SIG-M5 treated with dmso at 0.1 percent for 504 hours (cell line): ENCODE measurements around the gene GIT2.
"Not testable (repeated sequence)": the region's sequence is repeated elsewhere in the genome, so short reads cannot be mapped to it uniquely, and the experiment has no call there.

Experiments
- DNase-seq: peaks from one replicate; lab custom pipeline; 2025; ENCODE audit not compliant: unreplicated experiment; lab: John Stamatoyannopoulos, UW

Gene GIT2

GRCh38 chr12:110005319-110005973 is 9.3 kb upstream of the GIT2 start:
- DNase-seq: no peak

DNA sequence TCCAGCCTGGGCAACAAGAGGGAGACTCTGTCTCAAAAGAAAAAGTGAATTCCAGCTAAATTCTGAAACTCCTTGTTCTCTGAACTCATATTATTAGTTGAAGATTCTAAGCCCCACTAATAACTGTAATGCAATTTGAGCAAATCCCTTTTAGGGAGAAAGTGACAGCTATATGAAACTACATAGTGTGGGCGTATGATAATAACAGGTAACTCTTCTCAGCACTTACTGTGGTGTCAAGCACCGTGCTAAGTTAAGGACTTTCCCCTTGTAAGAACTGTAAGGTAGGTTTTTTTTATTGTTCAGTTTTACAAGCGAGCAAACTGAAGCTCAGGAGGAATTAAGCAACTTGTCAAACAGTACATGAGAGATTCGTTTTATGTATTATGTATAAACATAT is 8.4 kb upstream of the GIT2 start:
- no peak for DNase-seq

- DNase-seq: no peak
Observed at GRCh38 chr12:110002676-110003515, 6.7 kb upstream of the GIT2 start.

GRCh38 chr12:110001596-110001995 is 5.4 kb upstream of the GIT2 start:
- DNase-seq: no peak

- peak; percentile 54 for DNase-seq
Observed at GRCh38 chr12:109999983-110000505, 3.9 kb upstream of the GIT2 start.

DNA sequence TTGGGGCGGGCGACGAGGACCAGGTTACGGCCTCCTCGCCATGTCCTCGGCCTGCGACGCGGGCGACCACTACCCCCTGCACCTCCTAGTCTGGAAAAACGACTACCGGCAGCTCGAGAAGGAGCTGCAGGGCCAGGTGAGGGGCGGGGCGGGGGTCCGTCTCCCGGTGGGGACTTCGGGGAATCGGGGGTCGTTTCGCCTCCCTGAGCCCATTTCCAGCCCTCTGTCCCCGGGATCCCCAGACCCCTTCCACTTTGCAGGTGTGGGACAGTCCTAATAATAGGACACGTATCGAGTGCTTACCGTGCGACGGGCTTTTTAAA is 3.4 kb upstream of the GIT2 start:
- DNase-seq: no peak

DNA sequence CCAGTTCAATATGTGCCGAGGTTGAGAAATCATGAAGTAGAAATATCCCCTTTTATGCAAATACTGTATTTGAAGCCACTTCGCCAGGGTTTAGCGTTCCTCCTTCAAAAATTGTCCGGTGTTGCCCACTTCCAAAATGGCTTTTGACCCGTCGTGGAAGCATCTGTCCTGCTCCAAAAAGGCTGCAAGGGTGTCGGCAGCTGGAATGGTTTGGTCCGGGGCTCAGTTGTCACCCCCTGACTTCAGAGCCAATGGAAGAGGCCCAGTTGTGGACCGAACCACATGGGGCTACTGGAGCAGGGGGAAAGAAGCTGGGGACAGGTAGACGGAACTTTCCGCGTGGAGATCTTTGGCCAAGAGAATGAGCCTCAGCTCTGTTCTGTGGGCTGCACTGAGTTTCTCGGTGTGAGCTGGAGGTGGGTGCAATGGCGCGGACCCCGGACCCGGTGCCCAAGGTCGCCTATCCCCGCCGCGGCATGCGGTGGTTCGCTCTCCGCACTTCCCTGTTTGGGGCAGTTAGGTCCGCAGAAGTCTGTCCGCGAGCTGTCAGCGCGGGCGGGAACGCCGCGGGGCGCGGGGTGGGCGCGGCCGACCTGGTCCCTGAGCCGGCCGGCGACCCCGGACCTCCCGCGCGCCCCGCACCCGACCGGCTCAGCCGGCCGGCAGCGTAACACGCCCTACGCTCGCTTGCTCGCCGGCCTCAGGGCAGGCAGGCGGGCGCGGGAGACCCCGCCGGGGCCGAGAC is 2.9 kb upstream of the GIT2 start, which contains the start of gene ANKRD13A:
Gene ANKRD13A, plus strand, starts transcription at position 527 of the 745 bp plus-strand sequence. CDS start 259 bp downstream, outside the sequence.
- peak; percentile 94 for DNase-seq

- no peak for DNase-seq
Observed at GRCh38 chr12:109998241-109998903, 2.2 kb upstream of the GIT2 start.

DNA sequence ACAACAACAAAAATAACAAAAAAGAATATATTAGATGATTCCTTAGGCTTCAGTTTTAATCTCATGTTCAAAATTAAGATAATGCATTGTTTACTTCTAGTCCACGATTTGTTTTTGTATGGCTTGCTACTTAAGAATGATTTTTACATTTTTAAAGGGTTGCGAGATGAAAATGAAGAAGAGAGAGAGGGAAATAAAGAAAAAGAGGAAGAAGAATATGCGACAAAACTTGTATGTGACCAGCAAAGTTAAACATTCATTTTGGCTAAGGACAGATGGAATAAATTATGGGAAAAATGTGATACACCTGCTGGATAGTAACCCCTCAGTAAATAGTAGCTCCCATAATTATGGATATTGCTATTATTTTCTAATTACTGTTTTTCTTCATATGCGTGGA is 1.2 kb upstream of the GIT2 start:
- peak; percentile 21 for DNase-seq

DNA sequence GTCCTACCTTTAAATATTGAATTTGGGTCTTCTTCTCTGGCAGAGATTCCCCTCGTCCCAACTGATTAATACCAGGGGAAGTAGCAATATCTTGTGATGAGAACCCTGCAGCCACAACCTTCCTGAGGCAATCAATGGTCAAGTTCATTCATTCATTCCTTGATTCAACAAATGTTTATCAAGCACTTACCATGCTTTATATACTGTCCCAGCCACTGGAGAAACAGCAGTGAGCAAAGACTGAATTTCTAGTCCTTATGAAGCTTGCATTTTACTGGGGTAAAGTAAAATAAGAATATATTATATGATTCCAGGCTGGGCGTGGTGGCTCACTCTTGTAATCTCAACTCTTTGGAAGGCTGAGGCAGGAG is 300 bp upstream of the GIT2 start:
- no peak for DNase-seq

DNA sequence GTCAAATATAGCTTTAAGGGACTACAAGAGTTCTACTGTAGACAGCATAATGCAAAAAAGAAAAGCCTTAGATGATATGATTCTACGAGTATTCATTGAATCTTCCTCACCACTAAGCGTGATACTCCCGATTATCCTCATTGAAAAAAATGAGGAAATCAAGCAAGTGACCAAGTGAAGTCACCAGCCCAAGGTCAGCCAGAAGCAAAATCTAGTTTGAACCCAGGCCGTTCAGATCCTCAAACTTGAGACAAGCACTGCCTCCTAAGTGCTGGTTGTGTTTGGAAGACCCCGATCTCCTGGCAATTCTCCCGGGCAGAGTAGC is 845 bp downstream of the GIT2 start:
- no peak for DNase-seq

- DNase-seq: peak; percentile 76
Observed at GRCh38 chr12:109994401-109995175, 1.6 kb downstream of the GIT2 start.

GRCh38 chr12:109993091-109993490 is 3.1 kb downstream of the GIT2 start:
- no peak for DNase-seq

DNA sequence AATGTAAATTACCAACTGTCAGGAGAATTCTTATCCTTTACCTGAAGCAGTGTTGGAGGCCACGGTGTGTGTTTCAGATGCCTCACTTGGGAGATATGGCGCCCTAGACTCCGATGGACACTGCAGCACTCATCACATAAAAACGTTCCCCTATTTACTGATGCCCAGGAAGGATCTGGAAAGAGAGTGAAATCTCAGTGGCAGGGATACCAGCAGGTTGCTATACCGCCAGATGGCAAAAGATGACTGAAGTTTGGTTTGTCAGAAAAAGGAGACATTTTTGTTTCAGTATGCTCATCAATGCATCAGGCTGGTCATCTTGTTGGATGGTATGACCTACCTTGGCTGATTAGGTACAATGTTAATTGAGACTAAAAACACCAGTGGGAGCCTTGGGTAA is 4.6 kb downstream of the GIT2 start:
- DNase-seq: no peak

GRCh38 chr12:109989380-109989779 is 6.8 kb downstream of the GIT2 start:
- no peak for DNase-seq

DNA sequence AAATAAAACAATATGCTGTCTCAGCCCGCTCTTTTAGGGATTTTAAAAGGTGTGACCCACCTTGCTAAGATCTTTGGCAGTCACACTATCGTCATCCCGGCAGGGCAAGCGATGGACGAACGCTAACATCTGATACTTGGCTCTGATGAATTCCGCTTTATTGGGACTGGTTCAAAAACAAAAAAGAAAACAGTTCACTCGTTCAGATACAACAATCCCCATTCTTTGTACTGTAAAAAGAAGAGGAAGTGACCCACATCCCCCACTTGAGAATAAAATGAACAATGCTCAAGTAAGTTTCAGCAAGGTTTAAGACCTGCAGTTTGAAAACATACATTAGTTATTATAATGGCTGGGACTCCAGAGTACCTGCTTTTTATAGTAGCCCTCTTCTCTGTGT is 7.3 kb downstream of the GIT2 start:
- no peak for DNase-seq

GRCh38 chr12:109988274-109988673 is 7.9 kb downstream of the GIT2 start:
- DNase-seq: no peak

GRCh38 chr12:109987615-109988014 is 8.6 kb downstream of the GIT2 start:
- no peak for DNase-seq

GRCh38 chr12:109986236-109986635 is 9.9 kb downstream of the GIT2 start:
- DNase-seq: not testable (repeated sequence)

- no peak for DNase-seq
Observed at GRCh38 chr12:109983432-109984142, 12.6 kb downstream of the GIT2 start.
